Astrocyte (in vitro differentiated cells and primary cell): ENCODE results near the gene PRIM2.
"Not testable (repeated sequence)": the region's sequence is repeated elsewhere in the genome, so short reads cannot be mapped to it uniquely, and the experiment has no call there.

ENCODE experiments used
- CTCF ChIP-seq: IDR thresholded peaks from 2 replicates; pipeline ENCODE4 v1.5.1; 2011; ENCODE audit warnings: low read depth, mild to moderate bottlenecking, inconsistent platforms, low read length, moderate library complexity; ENCODE audit not compliant: insufficient read depth
- EZH2 ChIP-seq: IDR thresholded peaks from 2 replicates; pipeline ENCODE4 v1.6.1; 2012; ENCODE audit warnings: mild to moderate bottlenecking, low read length, inconsistent platforms; ENCODE audit not compliant: insufficient read depth

- not testable (repeated sequence) for TF ChIP-seq CTCF, EZH2
Measured at GRCh38 chr6:57352596-57352995, 35.2 kb downstream of the PRIM2 start.
